Measurements from ENCODE around the gene SHMT1.

DNA sequence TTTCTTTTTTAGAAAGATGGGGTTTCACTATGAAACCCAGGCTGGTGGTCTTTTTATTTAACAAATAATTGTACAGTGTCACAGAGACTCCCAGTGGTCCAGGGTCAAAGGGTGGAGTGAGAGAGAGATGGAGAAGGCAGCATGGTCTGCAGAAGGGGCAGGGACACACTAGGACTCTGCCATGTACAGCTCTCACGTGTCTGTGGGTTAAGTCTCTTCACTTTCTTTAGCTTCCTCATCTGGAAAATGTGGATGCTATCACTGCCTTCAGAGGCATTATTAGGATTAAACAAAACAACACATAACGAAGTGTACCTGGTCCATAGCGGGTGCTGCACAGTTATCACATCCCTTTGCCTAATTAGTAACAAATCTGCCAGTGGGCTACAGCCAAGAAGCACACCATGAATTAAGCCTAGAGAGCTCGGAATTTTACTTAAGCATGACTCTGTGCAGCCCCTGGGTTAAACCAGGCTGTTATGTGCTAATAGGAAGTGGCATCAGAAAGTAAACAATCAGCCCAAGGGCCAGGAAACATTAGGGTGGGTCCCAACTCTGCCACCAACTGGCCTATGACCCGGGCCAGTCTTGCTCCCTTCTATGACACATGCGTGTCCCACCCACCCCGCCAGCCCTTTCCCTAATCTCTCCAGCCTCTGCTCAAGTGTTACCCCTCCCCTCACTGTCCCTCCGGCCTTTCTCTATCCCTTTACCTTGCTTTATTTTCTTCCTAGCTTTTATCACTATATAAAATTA, 62.4 kb downstream of the SHMT1 start:
- TF ChIP-seq, protein P1, sequence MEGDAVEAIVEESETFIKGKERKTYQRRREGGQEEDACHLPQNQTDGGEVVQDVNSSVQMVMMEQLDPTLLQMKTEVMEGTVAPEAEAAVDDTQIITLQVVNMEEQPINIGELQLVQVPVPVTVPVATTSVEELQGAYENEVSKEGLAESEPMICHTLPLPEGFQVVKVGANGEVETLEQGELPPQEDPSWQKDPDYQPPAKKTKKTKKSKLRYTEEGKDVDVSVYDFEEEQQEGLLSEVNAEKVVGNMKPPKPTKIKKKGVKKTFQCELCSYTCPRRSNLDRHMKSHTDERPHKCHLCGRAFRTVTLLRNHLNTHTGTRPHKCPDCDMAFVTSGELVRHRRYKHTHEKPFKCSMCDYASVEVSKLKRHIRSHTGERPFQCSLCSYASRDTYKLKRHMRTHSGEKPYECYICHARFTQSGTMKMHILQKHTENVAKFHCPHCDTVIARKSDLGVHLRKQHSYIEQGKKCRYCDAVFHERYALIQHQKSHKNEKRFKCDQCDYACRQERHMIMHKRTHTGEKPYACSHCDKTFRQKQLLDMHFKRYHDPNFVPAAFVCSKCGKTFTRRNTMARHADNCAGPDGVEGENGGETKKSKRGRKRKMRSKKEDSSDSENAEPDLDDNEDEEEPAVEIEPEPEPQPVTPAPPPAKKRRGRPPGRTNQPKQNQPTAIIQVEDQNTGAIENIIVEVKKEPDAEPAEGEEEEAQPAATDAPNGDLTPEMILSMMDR (IDR thresholded peaks at IDR 0.05), result no peak
- TF ChIP-seq POLR2A (IDR thresholded peaks at IDR 0.05), result no peak

All from adrenal gland (tissue), 5 donors.